GM18505 (cell line): ENCODE results near the gene MITF.

ENCODE experiments used
- ATAC-seq: cut with Tn5 transposase; IDR thresholded peaks from one replicate; pipeline ENCODE4 v1.9.1; 2021; ENCODE audit not compliant: unreplicated experiment
- POLR2A ChIP-seq: IDR thresholded peaks from 4 replicates; pipeline ENCODE4 v1.6.1; 2011; ENCODE audit warnings: borderline replicate concordance; ENCODE audit not compliant: insufficient read depth, insufficient read length; ENCODE audit errors: extremely low read depth

Gene MITF

GRCh38 chr3:69715204-69715603, 24.1 kb upstream of the MITF start:
- no peak for TF ChIP-seq POLR2A
- no peak for ATAC-seq

- no peak for TF ChIP-seq POLR2A
- no peak for ATAC-seq
Observed at GRCh38 chr3:69716119-69716518, 23.1 kb upstream of the MITF start.

DNA sequence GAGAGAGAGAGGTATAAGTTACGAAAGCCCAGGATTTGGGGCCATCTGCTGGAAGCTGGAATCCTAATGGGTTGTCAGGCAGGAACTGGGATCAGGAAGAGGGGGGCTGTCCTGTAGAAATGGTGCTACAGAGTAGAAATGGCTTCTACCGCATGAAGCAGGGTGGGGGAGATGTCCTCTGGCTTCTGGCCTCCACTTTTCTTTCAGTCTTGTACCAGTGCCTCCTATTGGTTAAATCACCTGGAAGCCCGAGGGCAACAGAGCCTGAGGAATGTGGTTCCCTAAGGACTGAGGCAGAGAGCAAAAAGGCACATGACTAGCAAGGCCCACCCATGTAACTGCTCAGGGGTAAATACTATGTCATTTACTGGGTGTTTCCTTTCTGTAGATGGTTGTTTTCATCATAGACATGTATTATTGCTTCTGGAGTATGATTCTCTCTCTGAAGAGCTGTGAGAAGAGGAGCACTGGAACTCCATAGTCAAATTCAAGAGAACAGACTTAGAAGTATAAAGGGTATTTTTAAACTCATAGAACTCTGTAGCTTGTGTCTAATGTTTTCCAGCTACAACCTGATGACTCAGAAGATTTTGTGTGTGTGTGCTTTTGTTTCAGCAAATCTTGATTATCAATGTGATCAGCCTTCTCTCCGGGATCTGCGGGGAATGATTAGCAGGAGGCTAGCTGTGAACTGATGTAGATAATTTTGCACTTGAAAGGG, 20.2 kb upstream of the MITF start:
- TF ChIP-seq POLR2A, result no peak
- ATAC-seq, result no peak

DNA sequence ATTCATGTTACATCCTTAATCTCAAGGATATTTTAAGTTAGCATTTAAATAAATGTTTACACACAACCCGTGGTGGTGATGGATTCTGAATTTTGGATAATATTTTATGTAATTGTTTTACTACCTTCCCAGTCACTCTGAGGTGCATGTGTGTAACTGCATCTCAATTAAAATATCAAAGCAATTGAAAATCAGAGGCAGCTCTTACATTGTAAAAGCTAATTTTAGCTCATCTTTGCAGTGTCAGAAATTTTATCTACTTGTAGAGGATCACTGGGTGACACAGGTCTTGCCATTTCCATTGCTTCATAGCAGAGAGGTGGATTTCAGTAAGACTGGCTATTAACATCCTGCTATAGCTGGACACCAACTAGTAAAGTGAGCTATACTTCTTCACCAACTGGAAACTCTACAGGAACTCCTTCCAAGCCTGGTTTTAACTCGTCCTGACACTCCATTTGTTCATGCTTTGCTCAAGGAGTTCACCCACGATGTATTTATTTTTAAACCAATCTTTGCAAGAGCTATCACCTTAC, 19.6 kb upstream of the MITF start:
- no peak for ATAC-seq
- TF ChIP-seq POLR2A, result no peak

GRCh38 chr3:69720824-69721223, 18.4 kb upstream of the MITF start:
- ATAC-seq, result no peak
- no peak for TF ChIP-seq POLR2A

DNA sequence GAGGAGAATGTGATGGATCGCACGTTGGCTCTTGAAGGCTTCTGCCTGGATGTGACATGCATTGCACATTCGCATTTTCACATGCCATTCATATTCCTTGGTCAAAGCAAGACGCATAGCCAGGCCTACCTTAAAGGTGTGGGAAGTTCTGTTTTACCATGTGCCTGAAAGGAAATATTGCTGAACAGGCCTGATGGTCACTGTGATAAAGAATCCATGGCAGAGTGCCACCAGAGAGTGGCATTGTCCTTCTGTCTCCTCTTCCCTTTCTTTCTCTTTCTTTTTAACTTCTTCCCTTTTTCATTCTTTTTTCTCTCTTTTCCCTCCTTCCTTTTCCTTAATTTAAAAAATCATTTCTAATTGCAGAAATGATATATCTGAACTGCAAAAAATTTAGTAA, 15.9 kb upstream of the MITF start:
- TF ChIP-seq POLR2A, result no peak
- no peak for ATAC-seq

DNA sequence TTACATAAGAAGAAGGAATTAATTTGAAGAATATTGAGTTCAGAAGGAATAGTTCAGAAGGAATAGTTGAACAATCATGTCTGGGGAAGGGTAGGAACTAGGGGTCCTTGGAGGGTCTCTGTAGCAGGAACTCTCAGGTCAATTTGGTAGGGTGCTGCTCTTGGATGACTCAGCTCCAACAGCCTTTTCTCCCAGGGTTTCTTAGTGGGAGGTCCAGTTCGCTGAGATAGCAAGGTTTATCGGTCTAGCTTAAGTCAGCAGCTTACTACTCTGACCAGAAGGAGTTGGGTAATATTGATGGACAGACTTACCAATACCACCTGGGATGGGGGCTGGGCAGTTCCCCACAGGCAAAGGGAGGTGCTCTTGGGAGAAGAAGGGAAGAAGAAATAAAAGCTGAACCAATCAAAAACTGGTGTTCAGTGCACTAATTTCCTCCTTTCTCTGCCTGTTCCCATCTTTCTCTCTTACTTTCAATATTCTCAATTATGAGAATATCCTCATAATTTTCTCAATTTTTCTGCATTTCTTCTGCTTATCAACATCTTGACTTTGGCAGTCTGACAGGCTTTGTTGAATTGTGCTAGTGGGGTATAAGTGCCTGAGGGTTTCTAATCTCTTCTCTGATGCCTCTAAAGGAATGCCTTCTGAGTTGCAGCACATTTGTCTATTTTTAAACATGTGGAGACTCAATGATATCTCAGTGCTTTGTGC, 14.4 kb upstream of the MITF start:
- ATAC-seq, result no peak
- no peak for TF ChIP-seq POLR2A

- TF ChIP-seq POLR2A, result no peak
- ATAC-seq, result no peak
Observed at GRCh38 chr3:69725994-69726571, 13.2 kb upstream of the MITF start.

DNA sequence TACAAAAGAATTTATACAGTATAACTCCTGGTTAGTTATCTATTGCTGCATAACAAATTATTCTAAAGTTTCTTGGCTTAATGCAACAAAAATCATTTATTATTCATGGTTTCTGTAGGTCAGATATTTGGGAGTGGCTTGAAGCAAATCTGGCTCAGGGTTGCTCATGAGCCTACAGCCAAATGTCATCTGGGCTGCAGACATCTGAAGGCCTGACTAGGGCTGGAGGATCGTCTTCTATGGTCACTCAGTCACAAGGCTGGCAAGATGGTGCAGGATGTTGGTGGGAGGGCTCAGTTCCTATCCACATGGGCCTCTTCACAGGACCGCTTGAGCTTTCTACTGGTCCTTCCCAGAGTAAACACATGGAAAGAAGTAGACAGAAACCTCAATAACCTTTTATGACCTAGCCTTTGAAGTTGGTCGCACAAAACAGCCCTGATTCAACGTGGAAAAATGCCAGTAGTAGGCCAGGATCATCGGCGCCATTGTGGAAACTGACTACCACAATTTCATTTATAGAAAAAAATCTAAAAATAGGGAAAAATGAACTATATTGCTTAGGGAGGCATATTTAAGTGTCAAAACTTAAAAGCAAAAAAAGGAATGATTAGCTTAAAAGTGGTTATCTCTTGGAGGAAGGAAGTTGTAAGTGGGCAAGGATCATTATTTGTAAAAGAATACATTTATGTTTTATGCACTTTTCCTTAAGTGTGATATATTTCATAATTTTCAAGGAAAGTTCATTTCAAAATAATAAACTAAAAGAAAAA, 9.9 kb upstream of the MITF start:
- no peak for ATAC-seq
- no peak for TF ChIP-seq POLR2A

DNA sequence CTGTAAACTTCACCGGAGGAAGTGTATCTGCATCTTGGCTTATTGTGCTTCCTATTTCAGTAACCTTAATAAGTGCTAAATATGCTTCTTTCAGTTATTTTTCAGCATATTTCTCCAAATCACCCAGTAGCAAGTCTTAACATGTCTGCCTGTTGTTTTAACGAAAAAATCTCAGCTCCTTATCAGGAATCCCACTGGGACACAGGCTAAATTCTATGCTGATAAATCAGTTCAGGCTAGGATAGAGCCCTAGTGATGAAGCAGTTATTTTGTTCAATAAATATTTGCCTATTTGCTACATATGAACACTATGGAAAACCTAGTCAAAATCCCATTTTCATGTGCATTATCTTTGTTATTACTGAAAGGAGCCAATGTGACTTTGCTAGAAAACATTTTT, 8.2 kb upstream of the MITF start:
- ATAC-seq, result no peak
- TF ChIP-seq POLR2A, result no peak

- ATAC-seq, result no peak
- TF ChIP-seq POLR2A, result no peak
Observed at GRCh38 chr3:69735893-69736292, 3.4 kb upstream of the MITF start.

- no peak for ATAC-seq
- TF ChIP-seq POLR2A, result no peak
Observed at GRCh38 chr3:69737392-69737791, 1.9 kb upstream of the MITF start.

DNA sequence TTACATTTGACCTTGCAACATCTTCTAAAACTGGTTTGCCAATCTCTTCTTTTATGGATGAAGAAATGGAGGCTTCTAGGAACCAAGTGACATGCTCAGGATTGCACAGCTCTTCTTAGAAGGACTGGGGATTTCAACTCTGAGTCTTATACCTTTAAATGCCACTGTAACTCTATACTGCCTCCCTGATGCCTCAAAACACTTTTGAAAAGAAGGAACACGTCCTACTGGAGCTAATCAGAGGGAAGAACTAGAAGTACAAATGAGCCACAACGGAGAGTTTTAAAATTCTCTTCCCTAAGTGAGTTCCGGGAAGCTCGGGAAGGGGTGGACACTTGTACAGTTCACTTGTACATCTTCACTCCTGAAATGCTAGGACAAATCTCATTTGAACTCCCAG, 949 bp upstream of the MITF start:
- ATAC-seq, result no peak
- no peak for TF ChIP-seq POLR2A
